ENCODE measurements around the gene TNIK.

GRCh38 chr3:171230865-171231264 lies 229.3 kb downstream of the TNIK start:
- TF ChIP-seq, protein P1, sequence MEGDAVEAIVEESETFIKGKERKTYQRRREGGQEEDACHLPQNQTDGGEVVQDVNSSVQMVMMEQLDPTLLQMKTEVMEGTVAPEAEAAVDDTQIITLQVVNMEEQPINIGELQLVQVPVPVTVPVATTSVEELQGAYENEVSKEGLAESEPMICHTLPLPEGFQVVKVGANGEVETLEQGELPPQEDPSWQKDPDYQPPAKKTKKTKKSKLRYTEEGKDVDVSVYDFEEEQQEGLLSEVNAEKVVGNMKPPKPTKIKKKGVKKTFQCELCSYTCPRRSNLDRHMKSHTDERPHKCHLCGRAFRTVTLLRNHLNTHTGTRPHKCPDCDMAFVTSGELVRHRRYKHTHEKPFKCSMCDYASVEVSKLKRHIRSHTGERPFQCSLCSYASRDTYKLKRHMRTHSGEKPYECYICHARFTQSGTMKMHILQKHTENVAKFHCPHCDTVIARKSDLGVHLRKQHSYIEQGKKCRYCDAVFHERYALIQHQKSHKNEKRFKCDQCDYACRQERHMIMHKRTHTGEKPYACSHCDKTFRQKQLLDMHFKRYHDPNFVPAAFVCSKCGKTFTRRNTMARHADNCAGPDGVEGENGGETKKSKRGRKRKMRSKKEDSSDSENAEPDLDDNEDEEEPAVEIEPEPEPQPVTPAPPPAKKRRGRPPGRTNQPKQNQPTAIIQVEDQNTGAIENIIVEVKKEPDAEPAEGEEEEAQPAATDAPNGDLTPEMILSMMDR (IDR thresholded peaks at IDR 0.05; ENCODE audit: low read depth, low read length, poor library complexity, severe bottlenecking) = no peak
- no peak for TF ChIP-seq EZH2phosphoT487 (IDR thresholded peaks at IDR 0.05; ENCODE audit: borderline replicate concordance, low read length)

All from DOHH2 (cell line).